A673 (cell line): Measurements from ENCODE around the gene PCK1.

Experiments used
- CTCF ChIP-seq: fragments of 300-800, 200-600 bp; sonication (generic); conservative IDR thresholded peaks from 2 replicates; pipeline ENCODE4 v1.5.1; 2017; ENCODE audit warnings: low read depth, mild to moderate bottlenecking, antibody characterized with exemption, low read length, moderate library complexity, mixed read lengths
- EZH2 ChIP-seq: fragments of 200-600 bp; sonication (generic); IDR thresholded peaks from 2 replicates; pipeline ENCODE4 v1.6.1; 2017; ENCODE audit warnings: borderline replicate concordance, low read depth, mild to moderate bottlenecking, mixed read lengths, antibody characterized with exemption, low read length; ENCODE audit not compliant: poor library complexity, severe bottlenecking

- TF ChIP-seq CTCF, result no peak
- TF ChIP-seq EZH2, result no peak
Measured at GRCh38 chr20:57568088-57568896, 7.4 kb downstream of the PCK1 start.
